Tibial nerve (tissue), 4 donors: ENCODE results near the gene SMARCC1. TPM values are rescaled to one million over a fixed set of nuclear protein-coding genes. Genes with fewer than 3 reads are reported as not detected.

Experiments
- DNase-seq, 2 donors: peaks; one replicate each; pipeline ENCODE4 v3.0.0-alpha.2; 2019; ENCODE audit warnings: low spot score in 2 of 2
- H3K27ac ChIP-seq, 4 donors: fragments of 200-600 bp; sonication (generic) in 3 of 4; one replicate each; pipeline ENCODE4 v1.5.1; 2017 to 2019; ENCODE audit warnings: mild to moderate bottlenecking in 1 of 4
- H3K27me3 ChIP-seq, 2 donors: fragments of 200-600 bp; sonication (generic) in 1 of 2; one replicate each; pipeline versions ENCODE4 v1.5.1 to v1.6.0; 2017 to 2019
- H3K36me3 ChIP-seq, 3 donors: fragments of 200-600 bp; sonication (generic); one replicate each; pipeline ENCODE4 v1.5.1; 2018 to 2019
- H3K4me1 ChIP-seq, 4 donors: fragments of 200-600 bp; sonication (generic) in 3 of 4; one replicate each; pipeline ENCODE4 v1.5.1; 2017 to 2019
- H3K4me3 ChIP-seq, 4 donors: fragments of 200-600 bp; sonication (generic) in 3 of 4; one replicate each; pipeline ENCODE4 v1.5.1; 2017 to 2019; ENCODE audit warnings: mild to moderate bottlenecking in 1 of 4, moderate library complexity in 1 of 4
- H3K9me3 ChIP-seq, 4 donors: fragments of 200-600 bp; sonication (generic) in 3 of 4; one replicate each; pipeline ENCODE4 v1.5.1; 2017 to 2019
- EP300 ChIP-seq, 2 donors: sonication (generic); formaldehyde crosslinking; IDR thresholded peaks; one replicate each; pipeline ENCODE4 v1.6.1; 2017; ENCODE audit warnings: antibody characterized with exemption in 2 of 2, mild to moderate bottlenecking in 1 of 2
- POLR2A ChIP-seq, 2 donors: fragments of 450-650 bp; IDR thresholded peaks; one replicate each; pipeline ENCODE4 v1.6.1; 2017; ENCODE audit warnings: antibody characterized with exemption in 2 of 2, mild to moderate bottlenecking in 2 of 2, moderate library complexity in 2 of 2
- WGBS, 2 donors: methylation state at CpG; one replicate each; pipeline ENCODE4 v1.1.5; 2018; 5-methylcytosine and 5-hydroxymethylcytosine counted together
- total RNA-seq, 4 donors: library from RNA; depleted of rRNA; stranded (reverse); fragments of >200 nt; gene quantifications; one replicate each; pipeline ENCODE4 v1.1.0, GENCODE V29; 2016
- TF ChIP-seq, protein P1 (sequence below), 5 experiments: fragments of 200-600 bp in 3 of 5; fragments of 450-650 bp in 2 of 5; sonication (generic) in 3 of 5; IDR thresholded peaks; one replicate each; pipeline ENCODE4 v1.5.1; 2016 to 2019; ENCODE audit warnings: antibody characterized with exemption in 5 of 5, mild to moderate bottlenecking in 3 of 5, moderate library complexity in 2 of 5

The SMARCC1 gene
- total RNA-seq, 4 donors from 2014 or later: 27.8 to 37.4 (median 36.1) TPM

- Histone ChIP-seq H3K9me3 (no peaks in the 10 kb centered on the region), H3K27me3 (no peaks in the 10 kb centered on the region), H3K27ac (no peak overlapping the region), H3K4me1 (no peaks in the 10 kb centered on the region), H3K4me3 (no peak overlapping the region), H3K36me3 (peaks cover 0 to 55% (median 6%) of the 10 kb centered on the region in 3 donors)
- DNase-seq: no peak
- TF ChIP-seq EP300 (IDR thresholded peaks at IDR 0.05): no peak
- no peak for TF ChIP-seq POLR2A (IDR thresholded peaks at IDR 0.05)
These were observed 178.4 kb downstream of the SMARCC1 start for GRCh38 chr3:47603332-47603731.

DNA sequence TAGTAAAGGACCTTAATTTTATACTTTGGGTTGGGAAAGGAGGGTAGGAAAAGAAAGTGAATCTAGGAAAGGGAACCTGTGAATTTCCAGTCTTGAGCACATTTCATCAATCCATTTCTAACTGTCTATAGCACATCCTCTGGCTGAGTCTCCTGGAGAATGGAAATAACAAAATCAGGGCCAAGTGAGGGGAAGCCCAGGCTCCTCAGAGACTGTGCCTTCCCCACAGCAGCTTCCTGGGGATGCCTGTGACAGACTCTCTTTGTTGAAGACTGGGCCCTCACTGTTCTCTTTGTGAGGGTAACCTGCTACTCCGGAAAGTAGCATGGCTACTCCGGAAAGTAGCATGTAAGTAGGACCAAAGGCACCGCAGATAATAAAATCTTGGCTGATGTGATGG lies 180.4 kb downstream of the SMARCC1 start:
- TF ChIP-seq, protein P1, sequence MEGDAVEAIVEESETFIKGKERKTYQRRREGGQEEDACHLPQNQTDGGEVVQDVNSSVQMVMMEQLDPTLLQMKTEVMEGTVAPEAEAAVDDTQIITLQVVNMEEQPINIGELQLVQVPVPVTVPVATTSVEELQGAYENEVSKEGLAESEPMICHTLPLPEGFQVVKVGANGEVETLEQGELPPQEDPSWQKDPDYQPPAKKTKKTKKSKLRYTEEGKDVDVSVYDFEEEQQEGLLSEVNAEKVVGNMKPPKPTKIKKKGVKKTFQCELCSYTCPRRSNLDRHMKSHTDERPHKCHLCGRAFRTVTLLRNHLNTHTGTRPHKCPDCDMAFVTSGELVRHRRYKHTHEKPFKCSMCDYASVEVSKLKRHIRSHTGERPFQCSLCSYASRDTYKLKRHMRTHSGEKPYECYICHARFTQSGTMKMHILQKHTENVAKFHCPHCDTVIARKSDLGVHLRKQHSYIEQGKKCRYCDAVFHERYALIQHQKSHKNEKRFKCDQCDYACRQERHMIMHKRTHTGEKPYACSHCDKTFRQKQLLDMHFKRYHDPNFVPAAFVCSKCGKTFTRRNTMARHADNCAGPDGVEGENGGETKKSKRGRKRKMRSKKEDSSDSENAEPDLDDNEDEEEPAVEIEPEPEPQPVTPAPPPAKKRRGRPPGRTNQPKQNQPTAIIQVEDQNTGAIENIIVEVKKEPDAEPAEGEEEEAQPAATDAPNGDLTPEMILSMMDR (IDR thresholded peaks at IDR 0.05): no peak
- no peak for TF ChIP-seq EP300 (IDR thresholded peaks at IDR 0.05)
- TF ChIP-seq POLR2A (IDR thresholded peaks at IDR 0.05): no peak
- H3K36me3 ChIP-seq: peaks cover 0 to 52% (median 3%) of the 10 kb centered on the region in 3 donors
- H3K27me3 ChIP-seq: no peaks in the 10 kb centered on the region
- no peak for DNase-seq
- H3K9me3 ChIP-seq: no peaks in the 10 kb centered on the region
- no peaks in the 10 kb centered on the region for H3K4me1 ChIP-seq
- whole genome bisulfite sequencing, 2 donors: 34 to 42% methylated on average over 3 of the region's 3 CpGs
- no peak overlapping the region for H3K4me3 ChIP-seq
- no peak overlapping the region for H3K27ac ChIP-seq

GRCh38 chr3:47594792-47595191 lies 186.9 kb downstream of the SMARCC1 start:
- H3K36me3 ChIP-seq: peaks cover 0 to 63% (median 5%) of the 10 kb centered on the region in 3 donors

GRCh38 chr3:47592066-47592795 lies 189.5 kb downstream of the SMARCC1 start:
- Histone ChIP-seq H3K27ac (no peak overlapping the region), H3K9me3 (no peaks in the 10 kb centered on the region), H3K27me3 (no peaks in the 10 kb centered on the region), H3K4me1 (no peaks in the 10 kb centered on the region), H3K4me3 (no peak overlapping the region), H3K36me3 (peaks cover 0 to 68% (median 22%) of the 10 kb centered on the region in 3 donors)
- 82 to 85% methylated on average over 4 of the region's 4 CpGs for WGBS, 2 donors
- TF ChIP-seq, protein P1 (IDR thresholded peaks at IDR 0.05): no peak
- TF ChIP-seq EP300 (IDR thresholded peaks at IDR 0.05) (no peak), POLR2A (IDR thresholded peaks at IDR 0.05) (no peak)
- no peak for DNase-seq

More at GRCh38 chr3:47594792-47595191, 186.9 kb downstream of the SMARCC1 start:
- no peak for DNase-seq
- Histone ChIP-seq H3K4me3 (no peak overlapping the region), H3K4me1 (no peaks in the 10 kb centered on the region), H3K9me3 (no peaks in the 10 kb centered on the region), H3K27me3 (no peaks in the 10 kb centered on the region), H3K27ac (no peak overlapping the region)
- TF ChIP-seq, protein P1 (IDR thresholded peaks at IDR 0.05): no peak
- TF ChIP-seq EP300 (IDR thresholded peaks at IDR 0.05) (no peak), POLR2A (IDR thresholded peaks at IDR 0.05) (no peak)
- 75 to 83% methylated on average over 3 of the region's 3 CpGs for WGBS, 2 donors

DNA sequence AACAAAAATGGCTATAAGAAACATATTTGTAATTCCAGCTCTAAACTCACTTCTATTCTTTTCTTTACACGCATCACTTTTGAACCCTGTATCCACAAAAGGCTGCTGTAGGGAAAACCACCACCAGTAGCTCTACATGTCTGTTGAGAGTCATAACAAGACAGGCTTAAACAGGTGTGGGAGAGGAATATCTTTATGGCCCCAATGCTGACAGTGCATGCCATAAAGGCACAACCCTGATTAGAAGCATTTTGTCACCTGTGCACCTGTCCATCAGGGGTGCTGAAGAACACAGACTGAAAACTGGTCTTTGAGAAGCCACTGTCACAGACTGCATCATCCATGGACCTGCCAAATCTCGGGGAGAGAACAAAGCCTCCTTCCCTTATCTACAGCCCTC lies 191.5 kb downstream of the SMARCC1 start:
- Histone ChIP-seq H3K27ac (no peak overlapping the region), H3K9me3 (no peaks in the 10 kb centered on the region), H3K4me3 (no peak overlapping the region), H3K27me3 (no peaks in the 10 kb centered on the region), H3K36me3 (peaks cover 2 to 79% (median 22%) of the 10 kb centered on the region in 3 donors), H3K4me1 (no peaks in the 10 kb centered on the region)
- no peak for DNase-seq
- 82 to 89% methylated on average over 2 of the region's 2 CpGs for WGBS, 2 donors
- TF ChIP-seq, protein P1 (IDR thresholded peaks at IDR 0.05): no peak
- no peak for TF ChIP-seq POLR2A (IDR thresholded peaks at IDR 0.05)
- no peak for TF ChIP-seq EP300 (IDR thresholded peaks at IDR 0.05)
